Measurements from ENCODE around the gene FAM234B. TPM values are rescaled to one million over a fixed set of nuclear protein-coding genes. Genes with fewer than 3 reads are reported as not detected.

Gene FAM234B
- total and polyA plus RNA-seq, 12 donors, result 0.64 to 9.9 (median 6.8) TPM

DNA sequence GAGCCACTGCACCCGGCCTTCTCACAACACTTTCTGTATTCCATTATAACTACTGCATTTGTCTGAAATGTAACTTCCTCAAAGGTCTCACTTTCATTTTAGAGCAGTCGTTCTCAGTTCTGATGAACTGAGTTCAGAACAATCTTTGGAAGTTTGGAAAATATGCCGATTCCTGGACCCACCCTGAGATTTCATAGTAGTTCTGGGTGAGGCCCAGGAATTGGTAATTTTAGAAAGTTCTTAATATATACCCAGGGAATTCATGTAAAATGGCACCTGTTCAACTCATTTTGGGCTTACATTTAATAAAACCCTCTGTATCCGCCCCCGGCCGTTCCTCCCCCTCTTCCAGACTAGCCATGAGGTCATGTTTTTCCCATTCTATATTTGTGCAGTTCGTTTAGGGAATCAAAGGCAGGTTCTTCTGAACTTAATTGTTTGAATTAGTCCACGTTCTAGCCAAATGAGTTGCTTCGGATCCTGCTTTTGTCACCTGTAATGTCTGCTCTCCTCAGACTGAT is 53.4 kb downstream of the FAM234B start:
- H3K27ac ChIP-seq, result peak overlapping the region; percentile 27 to 93 (median 64)
- TF ChIP-seq POLR2A (IDR thresholded peaks at IDR 0.05), result no peak
- TF ChIP-seq, protein P1, sequence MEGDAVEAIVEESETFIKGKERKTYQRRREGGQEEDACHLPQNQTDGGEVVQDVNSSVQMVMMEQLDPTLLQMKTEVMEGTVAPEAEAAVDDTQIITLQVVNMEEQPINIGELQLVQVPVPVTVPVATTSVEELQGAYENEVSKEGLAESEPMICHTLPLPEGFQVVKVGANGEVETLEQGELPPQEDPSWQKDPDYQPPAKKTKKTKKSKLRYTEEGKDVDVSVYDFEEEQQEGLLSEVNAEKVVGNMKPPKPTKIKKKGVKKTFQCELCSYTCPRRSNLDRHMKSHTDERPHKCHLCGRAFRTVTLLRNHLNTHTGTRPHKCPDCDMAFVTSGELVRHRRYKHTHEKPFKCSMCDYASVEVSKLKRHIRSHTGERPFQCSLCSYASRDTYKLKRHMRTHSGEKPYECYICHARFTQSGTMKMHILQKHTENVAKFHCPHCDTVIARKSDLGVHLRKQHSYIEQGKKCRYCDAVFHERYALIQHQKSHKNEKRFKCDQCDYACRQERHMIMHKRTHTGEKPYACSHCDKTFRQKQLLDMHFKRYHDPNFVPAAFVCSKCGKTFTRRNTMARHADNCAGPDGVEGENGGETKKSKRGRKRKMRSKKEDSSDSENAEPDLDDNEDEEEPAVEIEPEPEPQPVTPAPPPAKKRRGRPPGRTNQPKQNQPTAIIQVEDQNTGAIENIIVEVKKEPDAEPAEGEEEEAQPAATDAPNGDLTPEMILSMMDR (IDR thresholded peaks at IDR 0.05), result no peak
- intact Hi-C loops (cut with DNase I), result loop anchor here (5.0 to 10.0 kb wide), 3 partner anchors 105 to 183 kb away; no protein-coding TSS in a partner anchor
- peak overlapping the region in 1 of 4 donors; percentile 7 for H3K4me3 ChIP-seq
- peaks cover 28 to 55% of the 10 kb centered on the region in 2 donors for H3K4me1 ChIP-seq (replicated peaks in 1 of 2)
- DNase-seq, result no peak
- no peaks in the 10 kb centered on the region for H3K9me3 ChIP-seq (replicated peaks in 1 of 3)
- H3K36me3 ChIP-seq (replicated peaks in 1 of 2), result no peaks in the 10 kb centered on the region
- no peaks in the 10 kb centered on the region for H3K27me3 ChIP-seq
- WGBS, 4 donors, result 45 to 53% (median 50%) methylated on average over 9 of the region's 9 CpGs

DNA sequence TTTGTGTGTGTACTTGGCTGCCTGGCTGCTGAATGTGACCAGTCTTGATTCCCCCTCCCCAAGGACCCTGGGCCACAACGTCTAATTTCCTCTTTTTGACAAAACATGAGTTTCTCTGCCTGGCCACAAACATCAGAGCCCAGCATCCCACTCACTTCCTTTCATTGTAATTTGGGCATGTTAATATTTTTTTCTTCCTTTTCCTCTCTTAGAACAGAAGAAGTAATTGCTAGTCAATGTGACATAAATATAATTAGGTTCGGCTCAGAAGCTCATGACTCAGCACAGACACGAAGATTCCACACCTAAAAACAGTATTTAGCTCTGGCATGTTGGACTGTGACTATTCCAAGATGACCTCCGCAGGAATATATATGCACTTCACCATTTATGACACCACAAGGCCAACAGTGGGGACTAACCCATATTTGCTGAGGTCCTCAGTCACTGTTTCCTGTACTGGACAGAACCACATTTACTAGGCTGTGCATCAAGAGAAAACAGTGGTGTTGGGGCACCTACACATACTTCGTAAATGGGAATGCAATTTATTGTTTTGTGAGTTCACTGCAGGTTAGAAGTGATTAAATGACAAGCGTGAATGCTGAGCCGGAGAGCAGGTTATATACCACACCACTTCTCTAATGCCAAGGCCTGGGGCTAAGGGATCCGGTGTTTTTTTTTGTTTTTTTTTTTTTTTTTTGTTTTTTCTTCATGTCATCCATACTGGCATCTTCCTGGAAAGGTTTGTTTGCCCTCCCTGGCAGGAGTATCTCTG is 55.1 kb downstream of the FAM234B start:
- no peaks in the 10 kb centered on the region for H3K36me3 ChIP-seq (replicated peaks in 1 of 2)
- H3K4me1 ChIP-seq (replicated peaks in 1 of 2), result peaks cover 21 to 55% of the 10 kb centered on the region in 2 donors
- no peak for TF ChIP-seq POLR2A (IDR thresholded peaks at IDR 0.05)
- TF ChIP-seq, protein P1 (IDR thresholded peaks at IDR 0.05), result no peak
- H3K9me3 ChIP-seq (replicated peaks in 1 of 3), result no peaks in the 10 kb centered on the region
- H3K27me3 ChIP-seq, result no peaks in the 10 kb centered on the region
- H3K27ac ChIP-seq, result peak overlapping the region; percentile 70 to 98 (median 80)
- 62 to 68% (median 65%) methylated on average over 8 of the region's 8 CpGs for WGBS, 4 donors
- intact Hi-C loops (cut with DNase I), result loop anchor here (5.0 to 10.0 kb wide), 3 partner anchors 103 to 184 kb away; no protein-coding TSS in a partner anchor
- no peak overlapping the region for H3K4me3 ChIP-seq
- peak in 4 of 7 donors; percentile 33 to 59 (median 37) for DNase-seq

DNA sequence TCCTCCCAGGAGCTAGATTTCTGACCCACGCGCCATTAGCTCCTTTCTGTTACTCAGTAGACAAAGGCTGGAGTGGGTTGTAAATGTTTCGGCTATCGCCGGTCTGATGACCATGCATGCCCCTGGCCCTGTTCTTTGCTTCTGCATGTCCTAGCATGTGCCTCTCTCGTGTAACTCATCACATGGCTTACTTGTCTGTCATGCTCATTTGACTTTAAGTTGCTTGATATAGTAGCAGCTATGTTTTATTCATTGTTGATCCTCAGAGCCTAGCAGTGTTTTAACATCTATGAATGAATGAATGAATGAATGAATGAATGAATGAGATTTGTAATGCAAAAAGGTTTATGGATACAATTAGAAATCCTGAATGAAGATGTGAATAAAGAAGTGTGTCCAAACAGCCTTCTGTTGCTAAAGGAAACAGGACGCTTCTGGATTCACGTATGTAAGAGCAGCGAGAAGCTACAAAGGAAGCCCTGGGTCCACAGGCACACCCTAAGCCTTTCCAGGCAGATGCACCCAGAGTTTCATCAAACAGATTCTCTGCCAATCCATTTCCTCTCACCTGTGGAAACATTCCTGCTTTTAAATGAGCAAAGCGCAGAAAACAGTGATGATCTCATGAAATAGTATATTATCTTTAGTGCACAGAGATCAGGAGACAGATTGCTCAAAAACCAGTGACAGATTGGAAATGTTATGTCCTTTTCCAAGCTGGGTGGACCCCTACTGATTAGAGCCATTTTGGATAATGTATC is 55.8 kb downstream of the FAM234B start:
- TF ChIP-seq, protein P1 (IDR thresholded peaks at IDR 0.05), result no peak
- TF ChIP-seq POLR2A (IDR thresholded peaks at IDR 0.05), result no peak
- DNase-seq, result peak in 1 of 7 donors; percentile 13
- Histone ChIP-seq H3K9me3 (replicated peaks in 1 of 3) (no peaks in the 10 kb centered on the region), H3K4me1 (replicated peaks in 1 of 2) (peaks cover 18 to 54% of the 10 kb centered on the region in 2 donors), H3K4me3 (no peak overlapping the region), H3K27me3 (no peaks in the 10 kb centered on the region), H3K27ac (peak overlapping the region; percentile 70 to 98 (median 80)), H3K36me3 (replicated peaks in 1 of 2) (no peaks in the 10 kb centered on the region)
- intact Hi-C loops (cut with DNase I), result loop anchor here (5.0 to 10.0 kb wide), 4 partner anchors 102 to 185 kb away; no protein-coding TSS in a partner anchor
- 78 to 81% (median 80%) methylated on average over 10 of the region's 10 CpGs for WGBS, 4 donors

DNA sequence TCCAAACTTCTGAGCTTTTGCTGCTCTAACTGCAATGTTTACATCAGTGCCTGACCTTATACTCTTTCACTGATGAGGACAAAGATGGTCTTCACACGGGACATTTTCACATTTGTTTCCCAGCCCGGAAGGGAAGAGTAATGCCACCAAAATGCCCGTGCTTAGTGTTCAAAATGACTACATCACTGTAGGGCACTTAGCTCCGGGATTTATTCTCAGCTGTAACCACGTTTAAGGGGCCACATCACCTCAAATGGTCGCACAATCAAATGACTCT is 56.4 kb downstream of the FAM234B start:
- H3K27me3 ChIP-seq, result no peaks in the 10 kb centered on the region
- H3K4me1 ChIP-seq (replicated peaks in 1 of 2), result peaks cover 18 to 54% of the 10 kb centered on the region in 2 donors
- intact Hi-C loops (cut with DNase I), result loop anchor here in 1 of 2 donors (5.0 kb wide), 1 partner anchor 107 kb away; no protein-coding TSS in a partner anchor
- TF ChIP-seq POLR2A (IDR thresholded peaks at IDR 0.05), result no peak
- H3K9me3 ChIP-seq (replicated peaks in 1 of 3), result no peaks in the 10 kb centered on the region
- peak overlapping the region; percentile 1 to 98 (median 80) for H3K27ac ChIP-seq
- no peak for DNase-seq
- WGBS, 4 donors, result 5 to 28% (median 23%) methylated on average over 6 of the region's 6 CpGs
- no peaks in the 10 kb centered on the region for H3K36me3 ChIP-seq (replicated peaks in 1 of 2)
- H3K4me3 ChIP-seq, result peak overlapping the region in 1 of 4 donors; percentile 74
